PFSK-1 (cell line): Measurements from ENCODE around the gene CELSR1.
A peak's percentile ranks its signal among the peaks of the same experiment; 100 is the strongest.

ENCODE experiments used
- FOXP2 ChIP-seq: optimal IDR thresholded peaks from 2 replicates; pipeline ENCODE3; 2011; ENCODE audit warnings: borderline replicate concordance, control low read depth, inconsistent platforms; ENCODE audit not compliant: insufficient read depth; ENCODE audit errors: extremely low read length, extremely low read depth
- POLR2AphosphoS5 ChIP-seq: IDR thresholded peaks from 2 replicates; pipeline ENCODE4 v1.6.1; 2012; ENCODE audit warnings: low read depth, mild to moderate bottlenecking, control low read depth, low read length, moderate library complexity
- REST ChIP-seq, 2 experiments: IDR thresholded peaks; 2 replicates each; pipeline versions ENCODE4 v1.6.1 to v1.8.0; 2011 to 2012; ENCODE audit warnings: low read depth in 2 of 2, low read length in 2 of 2, control low read depth in 1 of 2, inconsistent platforms in 1 of 2, mild to moderate bottlenecking in 1 of 2, moderate library complexity in 1 of 2; ENCODE audit not compliant: insufficient read depth in 1 of 2
- SIN3A ChIP-seq: IDR thresholded peaks from 2 replicates; pipeline ENCODE4 v1.6.1; 2012; ENCODE audit warnings: mild to moderate bottlenecking, low read length, moderate library complexity, borderline replicate concordance; ENCODE audit not compliant: insufficient read depth
- TAF1 ChIP-seq: IDR thresholded peaks from 2 replicates; pipeline ENCODE4 v1.6.1; 2012; ENCODE audit warnings: low read length, control low read depth, borderline replicate concordance; ENCODE audit not compliant: insufficient read depth

CELSR1 gene

GRCh38 chr22:46369716-46370583 lies 167.5 kb downstream of the CELSR1 start:
- TF ChIP-seq FOXP2 = no peak
- no peak for TF ChIP-seq TAF1
- TF ChIP-seq SIN3A = no peak
- no peak for TF ChIP-seq POLR2AphosphoS5
- TF ChIP-seq REST (IDR thresholded peaks at IDR 0.05; ENCODE audit: insufficient read depth in 1 of 2, low read depth in 2 of 2, low read length in 2 of 2) = no peak

- no peak for TF ChIP-seq POLR2AphosphoS5
- no peak for TF ChIP-seq FOXP2
- no peak for TF ChIP-seq REST (IDR thresholded peaks at IDR 0.05; ENCODE audit: insufficient read depth in 1 of 2, low read depth in 2 of 2, low read length in 2 of 2)
Observed at GRCh38 chr22:46368871-46369715, 168.3 kb downstream of the CELSR1 start.

GRCh38 chr22:46368422-46368821 lies 169.0 kb downstream of the CELSR1 start:
- no peak for TF ChIP-seq TAF1
- no peak for TF ChIP-seq POLR2AphosphoS5
- no peak for TF ChIP-seq REST (IDR thresholded peaks at IDR 0.05; ENCODE audit: insufficient read depth in 1 of 2, low read depth in 2 of 2, low read length in 2 of 2)
- TF ChIP-seq FOXP2 = no peak
- no peak for TF ChIP-seq SIN3A

GRCh38 chr22:46367707-46368191 lies 169.7 kb downstream of the CELSR1 start:
- TF ChIP-seq REST (IDR thresholded peaks at IDR 0.05; ENCODE audit: insufficient read depth in 1 of 2, low read depth in 2 of 2, low read length in 2 of 2) (no peak), FOXP2 (peak; percentile 82)
